NOMO-1 treated with dmso at 0.1 percent for 144 hours (cell line): ENCODE data around the gene UQCC5.

Experiments used
- DNase-seq: peaks from one replicate; lab custom pipeline; 2025; ENCODE audit not compliant: unreplicated experiment; lab: John Stamatoyannopoulos, UW

Gene UQCC5

GRCh38 chr3:52532838-52533622, 3.4 kb upstream of the UQCC5 start:
- DNase-seq, result no peak

GRCh38 chr3:52533623-52534280, 2.7 kb upstream of the UQCC5 start, which contains the start of gene NT5DC2:
Gene NT5DC2, minus strand, starts transcription at chr3:52533857. Its CDS starts 120 bp downstream, at chr3:52533737.
- peak; percentile 63 for DNase-seq

- no peak for DNase-seq
Measured at GRCh38 chr3:52534281-52535183, 1.9 kb upstream of the UQCC5 start.

GRCh38 chr3:52535411-52536111, 844 bp upstream of the UQCC5 start:
- no peak for DNase-seq

- DNase-seq, result no peak
Measured at GRCh38 chr3:52536112-52536368, 365 bp upstream of the UQCC5 start.

- peak; percentile 37 for DNase-seq
Measured at GRCh38 chr3:52537165-52537620, 788 bp downstream of the UQCC5 start.

- no peak for DNase-seq
Measured at GRCh38 chr3:52537726-52538421, 1.5 kb downstream of the UQCC5 start.

GRCh38 chr3:52539010-52539653, 2.7 kb downstream of the UQCC5 start:
- no peak for DNase-seq

GRCh38 chr3:52541050-52541449, 4.6 kb downstream of the UQCC5 start:
- DNase-seq, result no peak

GRCh38 chr3:52544937-52545336, 8.5 kb downstream of the UQCC5 start:
- no peak for DNase-seq

GRCh38 chr3:52546111-52546901, 9.9 kb downstream of the UQCC5 start:
- DNase-seq, result no peak

- no peak for DNase-seq
Measured at GRCh38 chr3:52547143-52547542, 10.7 kb downstream of the UQCC5 start.

- no peak for DNase-seq
Measured at GRCh38 chr3:52551118-52551517, 14.7 kb downstream of the UQCC5 start.

GRCh38 chr3:52552089-52552488, 15.7 kb downstream of the UQCC5 start:
- no peak for DNase-seq

GRCh38 chr3:52554026-52554755, 17.8 kb downstream of the UQCC5 start:
- DNase-seq, result no peak

- no peak for DNase-seq
Measured at GRCh38 chr3:52555056-52555455, 18.7 kb downstream of the UQCC5 start.

GRCh38 chr3:52557011-52557960, 20.9 kb downstream of the UQCC5 start:
- DNase-seq, result no peak
